NOMO-1 treated with DMSO at 0.1 percent for 48 hours (cell line): ENCODE measurements around the gene BASP1.
"Not testable (repeated sequence)": the region's sequence is repeated elsewhere in the genome, so short reads cannot be mapped to it uniquely, and the experiment has no call there.

Experiments
- DNase-seq: peaks from one replicate; lab custom pipeline; 2025; ENCODE audit not compliant: unreplicated experiment; lab: John Stamatoyannopoulos, UW

BASP1 gene

GRCh38 chr5:17315710-17316221 lies 98.3 kb downstream of the BASP1 start:
- DNase-seq = peak; percentile 63

GRCh38 chr5:17316970-17317459 lies 99.6 kb downstream of the BASP1 start:
- DNase-seq = peak; percentile 100

DNA sequence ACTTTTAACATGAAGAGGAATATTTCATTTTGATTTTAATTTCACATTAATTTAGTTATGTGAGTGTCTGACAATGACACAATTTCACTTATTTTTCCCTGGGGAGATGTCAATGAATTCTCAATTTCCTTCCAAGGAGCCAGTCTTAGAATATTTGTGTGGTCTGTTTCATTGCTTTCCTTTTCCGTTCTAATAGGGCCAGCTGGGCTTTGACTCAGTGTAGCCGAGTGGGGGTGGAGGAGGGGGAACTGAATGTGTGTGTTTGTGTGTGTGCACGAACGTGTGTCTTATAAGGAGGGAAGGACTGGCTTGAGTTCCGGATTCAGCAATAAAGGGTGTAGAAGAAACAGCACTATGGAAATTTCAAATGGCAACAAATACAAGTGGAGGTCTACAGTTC lies 100.0 kb downstream of the BASP1 start:
- DNase-seq = peak; percentile 65

- DNase-seq = not testable (repeated sequence)
Measured at GRCh38 chr5:17319095-17319494, 101.7 kb downstream of the BASP1 start.

DNA sequence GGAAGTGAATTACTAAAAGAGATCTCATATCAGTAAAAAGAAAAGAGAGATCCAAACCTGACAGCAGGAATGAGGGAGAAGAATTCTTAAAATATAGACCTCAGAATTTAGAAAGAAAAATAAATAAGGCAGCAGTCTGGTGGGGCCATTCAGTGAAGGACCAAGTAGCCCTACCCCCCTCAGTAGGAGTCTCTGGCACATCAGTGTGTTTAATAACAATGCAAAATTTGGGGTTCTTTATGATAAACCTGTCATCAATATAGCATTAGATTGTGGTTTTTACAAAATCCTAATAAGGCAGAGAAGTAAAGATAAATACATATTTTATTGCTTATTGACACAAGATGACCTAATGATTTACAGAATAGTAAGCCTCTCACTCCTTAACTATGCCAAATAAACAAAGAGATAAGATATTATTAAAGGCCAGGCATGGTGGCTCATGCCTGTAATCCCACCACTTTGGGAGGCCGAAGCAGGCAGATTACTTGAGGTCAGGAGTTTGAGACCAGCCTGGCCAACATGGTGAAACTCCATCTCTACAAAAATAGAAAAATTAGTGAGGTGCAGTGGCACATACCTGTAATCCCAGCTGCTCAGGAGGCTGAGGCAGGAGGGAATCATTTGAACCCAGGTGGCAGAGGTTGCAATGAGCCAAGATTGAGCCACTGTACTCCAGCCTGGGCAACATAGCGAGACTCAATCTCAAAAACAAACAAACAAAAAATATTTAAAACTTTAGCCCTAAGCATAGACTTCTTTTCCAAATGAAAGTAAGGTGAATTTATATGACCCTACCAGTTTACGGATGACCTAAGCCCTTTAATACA lies 108.6 kb downstream of the BASP1 start:
- DNase-seq = no peak
